Right lobe of liver (tissue), 4 donors: ENCODE measurements around the gene DNAAF8.

Experiments
- POLR2A ChIP-seq: fragments of 450-650 bp; IDR thresholded peaks from one replicate; pipeline ENCODE4 v1.6.1; 2017; ENCODE audit warnings: antibody characterized with exemption, mild to moderate bottlenecking
- TF ChIP-seq, protein P1 (sequence below), 4 donors: fragments of 200-600 bp in 3 of 4; fragments of 450-650 bp in 1 of 4; IDR thresholded peaks; one replicate each; pipeline versions ENCODE4 v1.5.1 to v1.8.0; 2016 to 2022; ENCODE audit warnings: antibody characterized with exemption in 4 of 4, mild to moderate bottlenecking in 2 of 4
- donor health status: DM: no; HTN: no; CAD: no.
- donor health status: DM: no; HTN: no; CAD: no.
- donor health status: DM: no; HTN: yes; CAD: no.

DNA sequence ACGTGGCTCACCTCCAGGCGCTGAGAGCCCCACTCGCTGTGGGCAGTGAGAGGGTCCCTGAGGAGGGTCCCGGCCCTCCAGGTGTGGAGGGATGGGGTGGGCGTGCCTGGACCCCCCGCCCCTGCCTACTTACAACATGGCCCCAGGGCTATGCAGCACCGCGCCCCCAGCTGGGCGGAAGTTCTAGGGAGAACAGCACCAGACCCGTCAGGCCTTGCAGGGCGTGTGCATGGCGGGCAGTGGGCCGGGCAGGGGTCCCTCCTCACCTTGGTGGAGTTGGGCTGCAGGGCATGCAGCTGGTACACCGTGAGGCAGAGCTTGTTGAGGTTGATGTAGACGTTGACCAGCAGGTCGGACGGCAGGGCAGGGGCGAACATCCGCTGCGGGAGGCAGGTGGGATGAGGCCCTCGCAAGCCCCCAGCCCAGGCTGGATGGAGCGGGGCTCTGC, 63.5 kb downstream of the DNAAF8 start:
- no peak for TF ChIP-seq POLR2A
- TF ChIP-seq, protein P1, sequence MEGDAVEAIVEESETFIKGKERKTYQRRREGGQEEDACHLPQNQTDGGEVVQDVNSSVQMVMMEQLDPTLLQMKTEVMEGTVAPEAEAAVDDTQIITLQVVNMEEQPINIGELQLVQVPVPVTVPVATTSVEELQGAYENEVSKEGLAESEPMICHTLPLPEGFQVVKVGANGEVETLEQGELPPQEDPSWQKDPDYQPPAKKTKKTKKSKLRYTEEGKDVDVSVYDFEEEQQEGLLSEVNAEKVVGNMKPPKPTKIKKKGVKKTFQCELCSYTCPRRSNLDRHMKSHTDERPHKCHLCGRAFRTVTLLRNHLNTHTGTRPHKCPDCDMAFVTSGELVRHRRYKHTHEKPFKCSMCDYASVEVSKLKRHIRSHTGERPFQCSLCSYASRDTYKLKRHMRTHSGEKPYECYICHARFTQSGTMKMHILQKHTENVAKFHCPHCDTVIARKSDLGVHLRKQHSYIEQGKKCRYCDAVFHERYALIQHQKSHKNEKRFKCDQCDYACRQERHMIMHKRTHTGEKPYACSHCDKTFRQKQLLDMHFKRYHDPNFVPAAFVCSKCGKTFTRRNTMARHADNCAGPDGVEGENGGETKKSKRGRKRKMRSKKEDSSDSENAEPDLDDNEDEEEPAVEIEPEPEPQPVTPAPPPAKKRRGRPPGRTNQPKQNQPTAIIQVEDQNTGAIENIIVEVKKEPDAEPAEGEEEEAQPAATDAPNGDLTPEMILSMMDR (IDR thresholded peaks at IDR 0.05) = no peak
